ENCODE measurements around the gene MACROD2.

- TF ChIP-seq CTCF (IDR thresholded peaks at IDR 0.05) (no peak), POLR2A (IDR thresholded peaks at IDR 0.05) (no peak), EP300 (IDR thresholded peaks at IDR 0.05) (no peak)
Measured at GRCh38 chr20:14992153-14992552, 996.8 kb downstream of the MACROD2 start.

All from tibial nerve (tissue), 4 donors.